Measurements from ENCODE around the gene CCDC38.

CCDC38 gene

DNA sequence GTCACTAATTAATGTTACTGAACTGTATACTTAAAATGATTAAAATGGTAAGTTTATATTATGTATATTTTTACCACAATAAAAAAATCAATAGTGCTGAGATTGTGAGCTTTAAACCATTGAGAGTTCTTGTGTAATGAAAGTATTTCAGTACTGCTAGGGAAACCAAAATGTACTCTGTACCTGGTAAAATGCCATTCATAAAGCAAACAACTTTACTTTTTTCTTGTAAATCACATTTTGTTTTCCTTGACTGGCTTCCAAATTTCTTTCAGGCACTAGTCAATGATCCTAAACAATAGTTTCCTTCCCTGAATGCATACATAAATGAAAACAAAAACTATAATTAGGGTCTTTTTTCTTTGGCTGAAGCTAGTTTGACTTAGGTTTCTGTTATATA lies 113.0 kb downstream of the CCDC38 start:
- DNase-seq (ENCODE audit: low read depth), result peak; percentile 77
- no peak for TF ChIP-seq CTCF (IDR thresholded peaks at IDR 0.05; ENCODE audit: control insufficient read depth, extremely low read depth, insufficient read depth)
- no peak overlapping the region for H3K4me3 ChIP-seq (ENCODE audit: low read depth, low read length)

DNA sequence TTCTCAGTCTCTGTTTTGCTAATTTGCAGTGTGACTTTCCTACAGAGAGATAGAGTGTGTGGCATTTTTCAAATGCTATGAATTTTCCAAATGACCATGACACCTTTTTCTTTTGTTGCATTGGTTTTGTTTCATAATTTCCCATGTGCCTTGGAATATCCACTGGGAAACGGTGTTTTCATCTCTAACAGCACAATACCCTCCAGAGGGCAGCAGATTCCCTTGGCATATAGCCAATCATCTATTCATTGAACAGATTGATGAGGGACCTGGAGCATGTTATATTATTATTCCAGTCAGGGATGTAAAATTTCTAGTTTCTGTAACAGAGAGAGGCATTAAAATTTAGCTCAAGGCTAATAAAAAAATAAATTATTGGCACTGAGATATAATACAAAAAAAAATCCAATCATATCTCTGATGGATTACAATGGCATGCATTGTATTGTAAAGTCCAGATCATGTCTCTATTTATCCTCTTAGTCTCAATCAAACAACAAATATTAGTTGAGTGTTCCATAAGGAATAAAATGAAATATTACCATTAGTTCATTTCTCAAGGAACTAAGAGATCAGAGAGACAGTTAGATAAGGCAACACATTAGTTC lies 122.2 kb downstream of the CCDC38 start:
- H3K4me3 ChIP-seq (ENCODE audit: low read depth, low read length), result no peak overlapping the region
- peak; percentile 72 for TF ChIP-seq CTCF (IDR thresholded peaks at IDR 0.05; ENCODE audit: control insufficient read depth, extremely low read depth, insufficient read depth)
- DNase-seq (ENCODE audit: low read depth), result no peak
